ENCODE measurements around the gene E2F4. TPM values are rescaled to one million over a fixed set of nuclear protein-coding genes. Genes with fewer than 3 reads are reported as not detected.
A peak's percentile ranks its signal among the peaks of the same experiment; 100 is the strongest.

The E2F4 gene
- total RNA-seq, 1 donor from 2014 or later: 66.5 TPM

DNA sequence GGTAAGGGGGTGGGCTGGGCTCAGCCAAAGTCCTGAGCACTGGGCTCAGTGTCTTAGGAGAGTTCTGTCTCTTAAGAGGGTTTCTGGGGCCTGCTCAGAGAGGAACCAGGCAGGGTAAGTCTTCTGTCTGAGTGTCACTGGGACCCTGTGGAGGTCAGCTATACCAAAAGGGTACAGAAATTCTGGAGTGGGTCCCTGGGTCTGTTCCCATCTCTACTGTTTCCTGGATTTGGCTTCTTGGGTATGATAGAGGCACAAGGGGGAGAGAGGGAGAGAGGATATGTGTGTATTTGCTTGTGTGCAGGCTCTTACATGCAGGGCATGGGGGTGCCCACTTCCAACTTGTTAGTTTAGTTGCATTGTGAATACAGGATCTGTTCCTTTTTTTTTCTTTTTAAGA, 1.6 kb downstream of the E2F4 start:
- TF ChIP-seq, protein P1, sequence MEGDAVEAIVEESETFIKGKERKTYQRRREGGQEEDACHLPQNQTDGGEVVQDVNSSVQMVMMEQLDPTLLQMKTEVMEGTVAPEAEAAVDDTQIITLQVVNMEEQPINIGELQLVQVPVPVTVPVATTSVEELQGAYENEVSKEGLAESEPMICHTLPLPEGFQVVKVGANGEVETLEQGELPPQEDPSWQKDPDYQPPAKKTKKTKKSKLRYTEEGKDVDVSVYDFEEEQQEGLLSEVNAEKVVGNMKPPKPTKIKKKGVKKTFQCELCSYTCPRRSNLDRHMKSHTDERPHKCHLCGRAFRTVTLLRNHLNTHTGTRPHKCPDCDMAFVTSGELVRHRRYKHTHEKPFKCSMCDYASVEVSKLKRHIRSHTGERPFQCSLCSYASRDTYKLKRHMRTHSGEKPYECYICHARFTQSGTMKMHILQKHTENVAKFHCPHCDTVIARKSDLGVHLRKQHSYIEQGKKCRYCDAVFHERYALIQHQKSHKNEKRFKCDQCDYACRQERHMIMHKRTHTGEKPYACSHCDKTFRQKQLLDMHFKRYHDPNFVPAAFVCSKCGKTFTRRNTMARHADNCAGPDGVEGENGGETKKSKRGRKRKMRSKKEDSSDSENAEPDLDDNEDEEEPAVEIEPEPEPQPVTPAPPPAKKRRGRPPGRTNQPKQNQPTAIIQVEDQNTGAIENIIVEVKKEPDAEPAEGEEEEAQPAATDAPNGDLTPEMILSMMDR (IDR thresholded peaks at IDR 0.05): no peak
- Histone ChIP-seq H3K9me3 (no peaks in the 10 kb centered on the region), H3K27ac (peak overlapping the region; percentile 18), H3K4me1 (peaks cover 40% of the 10 kb centered on the region), H3K4me3 (peak overlapping the region; percentile 100), H3K36me3 (peaks cover 54% of the 10 kb centered on the region), H3K27me3 (ENCODE audit: low read depth) (no peaks in the 10 kb centered on the region)
- intact Hi-C loops (cut with DNase I): no loop called here
- ATAC-seq (no peak), DNase-seq (no peak)

DNA sequence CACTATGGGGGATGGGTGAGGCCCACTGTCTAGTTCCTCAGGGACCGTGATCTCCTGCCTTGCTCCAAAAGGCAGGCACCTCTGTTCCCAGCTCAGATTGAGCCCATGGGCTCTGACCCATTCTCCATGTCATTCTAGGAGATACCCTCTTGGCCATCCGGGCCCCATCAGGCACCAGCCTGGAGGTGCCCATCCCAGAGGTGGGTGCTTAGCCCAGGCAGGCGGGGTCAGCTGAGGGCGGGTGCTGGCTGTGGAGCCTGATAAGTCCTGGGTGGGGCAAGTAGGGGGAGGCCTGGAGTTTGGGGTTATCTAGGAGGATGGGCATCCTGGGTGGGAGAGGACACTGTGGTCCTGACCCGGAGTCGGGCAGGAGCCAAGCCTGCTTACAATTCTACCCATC, 2.3 kb downstream of the E2F4 start:
- Histone ChIP-seq H3K36me3 (peaks cover 55% of the 10 kb centered on the region), H3K4me3 (no peak overlapping the region), H3K27me3 (ENCODE audit: low read depth) (no peaks in the 10 kb centered on the region), H3K4me1 (peaks cover 47% of the 10 kb centered on the region), H3K9me3 (no peaks in the 10 kb centered on the region), H3K27ac (no peak overlapping the region)
- TF ChIP-seq, protein P1 (IDR thresholded peaks at IDR 0.05): no peak
- ATAC-seq (no peak), DNase-seq (no peak)
- intact Hi-C loops (cut with DNase I): no loop called here

DNA sequence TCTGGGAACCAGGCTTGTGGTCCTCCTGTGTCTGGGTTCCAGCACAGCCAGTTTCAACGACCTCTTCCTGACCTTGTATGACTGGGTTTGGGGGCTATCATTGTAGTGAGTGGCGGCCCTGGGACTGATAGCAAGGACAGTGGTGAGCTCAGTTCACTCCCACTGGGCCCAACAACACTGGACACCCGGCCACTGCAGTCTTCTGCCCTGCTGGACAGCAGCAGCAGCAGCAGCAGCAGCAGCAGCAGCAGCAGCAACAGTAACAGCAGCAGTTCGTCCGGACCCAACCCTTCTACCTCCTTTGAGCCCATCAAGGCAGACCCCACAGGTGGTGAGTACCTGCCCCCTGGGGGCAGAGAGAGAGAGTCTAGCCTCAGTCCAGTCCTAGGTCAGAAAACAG, 3.7 kb downstream of the E2F4 start:
- Histone ChIP-seq H3K36me3 (peaks cover 60% of the 10 kb centered on the region), H3K27me3 (ENCODE audit: low read depth) (no peaks in the 10 kb centered on the region), H3K27ac (no peak overlapping the region), H3K9me3 (no peaks in the 10 kb centered on the region), H3K4me1 (peaks cover 45% of the 10 kb centered on the region), H3K4me3 (no peak overlapping the region)
- TF ChIP-seq, protein P1 (IDR thresholded peaks at IDR 0.05): no peak
- DNase-seq: no peak
- intact Hi-C loops (cut with DNase I): no loop called here
- ATAC-seq: no peak

DNA sequence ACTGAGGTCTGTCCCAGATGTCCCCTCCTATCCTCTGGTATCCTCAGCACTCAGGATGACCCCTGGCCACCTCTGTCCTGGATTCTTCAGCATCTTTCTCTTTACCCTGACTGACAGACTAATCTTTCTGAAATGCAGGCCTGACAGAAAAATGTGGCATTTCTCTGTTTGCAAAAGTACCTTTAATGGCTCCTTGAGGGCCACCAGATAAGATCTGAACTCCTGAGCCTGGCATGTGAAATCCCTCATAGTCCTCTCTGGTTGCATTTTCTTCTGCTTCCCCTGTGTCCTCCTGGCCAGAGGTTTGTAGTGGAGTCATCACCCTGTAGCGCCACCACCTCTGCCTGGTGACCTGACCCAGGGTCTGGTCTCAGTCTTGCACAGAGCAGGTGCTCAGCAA, 4.9 kb downstream of the E2F4 start:
- TF ChIP-seq, protein P1 (IDR thresholded peaks at IDR 0.05): no peak
- Histone ChIP-seq H3K4me3 (no peak overlapping the region), H3K4me1 (peaks cover 33% of the 10 kb centered on the region), H3K27me3 (ENCODE audit: low read depth) (no peaks in the 10 kb centered on the region), H3K9me3 (no peaks in the 10 kb centered on the region), H3K27ac (no peak overlapping the region), H3K36me3 (peaks cover 69% of the 10 kb centered on the region)
- no peak for DNase-seq
- ATAC-seq: no peak
- intact Hi-C loops (cut with DNase I): no loop called here

DNA sequence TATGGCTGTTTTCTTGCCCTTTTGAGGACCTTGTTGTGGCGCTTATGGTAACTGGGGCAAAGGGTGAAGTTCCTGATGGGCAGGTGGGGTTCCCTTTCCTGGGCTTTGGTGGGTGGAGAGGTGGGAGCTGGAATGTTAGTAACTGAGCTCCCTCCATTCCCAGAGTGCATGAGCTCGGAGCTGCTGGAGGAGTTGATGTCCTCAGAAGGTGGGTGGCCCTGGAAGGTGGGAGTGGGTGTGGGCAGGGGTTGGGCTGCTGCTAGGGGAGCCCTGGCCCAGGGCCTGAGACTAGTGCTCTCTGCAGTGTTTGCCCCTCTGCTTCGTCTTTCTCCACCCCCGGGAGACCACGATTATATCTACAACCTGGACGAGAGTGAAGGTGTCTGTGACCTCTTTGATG, 5.7 kb downstream of the E2F4 start:
- intact Hi-C loops (cut with DNase I): no loop called here

More for the DNA sequence above, 5.7 kb downstream of the E2F4 start:
- Histone ChIP-seq H3K36me3 (peaks cover 77% of the 10 kb centered on the region), H3K4me3 (no peak overlapping the region), H3K27me3 (ENCODE audit: low read depth) (no peaks in the 10 kb centered on the region), H3K9me3 (no peaks in the 10 kb centered on the region), H3K4me1 (peaks cover 30% of the 10 kb centered on the region), H3K27ac (peak overlapping the region; percentile 28)
- ATAC-seq (no peak), DNase-seq (no peak)
- TF ChIP-seq, protein P1 (IDR thresholded peaks at IDR 0.05): no peak
